Activated CD4-positive, alpha-beta T cell treated with anti-CD3 and anti-CD28 coated beads, Interleukin-2, amount 10 ng/mL, durations not matched to agents 24 days and 14 days (primary cell): ENCODE data around the gene ATP5F1D. TPM values are rescaled to one million over a fixed set of nuclear protein-coding genes. Genes with fewer than 3 reads are reported as not detected.

Source experiments
- DNase-seq: peaks from one replicate; pipeline ENCODE4 v3.0.0; 2022
- H3K27ac Mint-ChIP-seq: one replicate; pipeline ENCODE4 v1.8.0; 2022; ENCODE audit warnings: mild to moderate bottlenecking, mixed read lengths
- H3K27me3 Mint-ChIP-seq: one replicate; pipeline ENCODE4 v1.8.0; 2022; ENCODE audit warnings: mixed read lengths
- H3K36me3 Mint-ChIP-seq: one replicate; pipeline ENCODE4 v1.8.0; 2022; ENCODE audit warnings: low read depth, mild to moderate bottlenecking, mixed read lengths
- H3K4me1 Mint-ChIP-seq: one replicate; pipeline ENCODE4 v1.8.0; 2021; ENCODE audit warnings: mixed read lengths
- H3K4me3 Mint-ChIP-seq: one replicate; pipeline ENCODE4 v1.8.0; 2022; ENCODE audit warnings: mild to moderate bottlenecking, moderate library complexity, mixed read lengths
- H3K9me3 Mint-ChIP-seq: one replicate; pipeline ENCODE4 v1.8.0; 2021; ENCODE audit warnings: mixed read lengths
- intact Hi-C: fragments of 100-400 bp; cut with micrococcal nuclease; formaldehyde crosslinking; loops from one replicate; pipeline ENCODE4 v1.15.1; 2023
- total RNA-seq: library from RNA; stranded (reverse); gene quantifications from 2 replicates; pipeline ENCODE4 v1.2.3, GENCODE V29; 2022

Gene ATP5F1D
- total RNA-seq, 1 donor from 2014 or later, result 269 TPM

DNA sequence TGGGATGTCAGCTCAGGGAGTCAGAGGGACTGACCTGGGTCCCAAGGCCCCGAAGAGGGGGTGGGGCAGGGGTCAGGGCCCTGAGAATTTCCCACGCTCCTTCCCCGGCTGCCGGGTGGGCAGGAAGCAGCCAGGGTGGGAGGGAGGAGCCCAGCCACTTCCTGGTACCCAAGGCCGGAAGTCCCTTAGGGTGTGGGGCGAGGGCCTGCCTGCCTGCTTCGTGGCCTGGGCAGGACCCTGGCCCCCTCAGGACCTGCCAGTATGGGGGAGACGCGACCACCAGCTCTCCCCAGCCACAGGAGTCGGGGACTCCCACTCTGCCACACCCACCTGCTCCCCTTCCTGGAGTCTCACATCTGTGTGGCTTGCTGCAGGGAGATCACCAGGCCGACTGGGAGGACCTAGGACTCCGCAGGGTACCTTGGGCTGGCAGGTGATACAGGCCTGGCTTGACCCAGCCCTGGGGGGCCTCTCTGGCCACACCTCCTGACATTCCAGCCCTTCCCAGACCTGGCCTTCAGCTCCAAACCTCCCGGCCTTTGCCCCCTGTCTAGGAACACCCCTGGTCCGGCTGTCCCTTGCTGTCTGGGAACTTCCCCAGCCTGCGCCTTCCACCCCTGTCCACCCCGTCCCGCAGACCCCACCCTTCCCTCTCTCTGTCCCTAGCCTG lies 17.8 kb downstream of the ATP5F1D start:
- intact Hi-C loops, result loop anchor here (1.0 kb wide), 1 partner anchor 10 kb away; no protein-coding TSS in a partner anchor

DNA sequence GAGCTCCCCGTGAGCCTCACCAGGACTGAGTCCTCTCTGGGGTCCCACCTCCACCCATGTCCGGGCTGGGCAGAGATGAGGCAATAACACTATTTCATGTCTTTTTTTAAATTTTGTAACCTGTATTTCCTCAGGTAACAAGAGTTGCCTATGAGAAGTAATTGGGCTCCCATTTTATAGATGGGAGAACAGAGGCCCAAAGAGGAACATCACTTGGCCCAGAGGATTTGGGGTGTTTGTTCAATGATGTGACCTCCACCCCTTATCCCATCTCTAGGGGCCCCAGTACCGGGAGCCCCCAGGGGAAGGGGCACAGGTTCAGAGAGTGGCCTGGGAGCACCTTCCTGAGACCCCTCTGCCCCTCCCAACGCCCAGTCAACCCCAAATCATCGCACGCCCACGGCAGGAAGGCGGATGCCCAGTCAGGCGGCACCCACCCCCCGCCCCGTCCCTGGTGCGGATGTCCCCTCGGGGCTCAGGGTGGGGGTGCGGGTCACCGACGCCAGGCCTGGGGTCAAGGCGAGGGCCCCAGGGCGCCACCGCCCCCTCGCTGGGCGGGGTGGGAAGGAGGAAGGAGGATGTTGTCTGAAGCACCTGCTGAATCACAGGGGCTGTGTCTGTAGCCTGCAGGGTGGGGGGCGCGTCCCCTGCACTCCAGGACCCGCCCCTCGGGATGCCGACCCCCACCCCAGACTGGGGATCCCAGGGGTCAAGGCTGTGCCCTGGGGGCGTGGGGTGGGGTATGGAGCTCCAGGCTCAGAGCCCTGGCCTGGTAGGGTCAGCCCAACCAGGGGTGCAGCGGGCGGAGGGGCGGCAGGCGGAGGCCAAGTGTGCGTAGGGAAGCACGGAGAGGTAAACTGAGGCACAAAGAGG lies 18.6 kb downstream of the ATP5F1D start:
- Mint-ChIP-seq H3K27me3 (no peaks in the 10 kb centered on the region), H3K27ac (peak overlapping the region; percentile 95), H3K9me3 (no peaks in the 10 kb centered on the region), H3K4me3 (peak overlapping the region; percentile 91), H3K4me1 (peaks cover 38% of the 10 kb centered on the region), H3K36me3 (peaks cover 26% of the 10 kb centered on the region)
- intact Hi-C loops, result loop anchor here (1.0 kb wide), 2 partner anchors 9 to 11 kb away; partner anchors contain the start of gene CIRBP
- peak; percentile 86 for DNase-seq

More for the DNA sequence above, 17.8 kb downstream of the ATP5F1D start:
- peak; percentile 94 for DNase-seq
- H3K9me3 Mint-ChIP-seq, result no peaks in the 10 kb centered on the region
- H3K36me3 Mint-ChIP-seq, result peaks cover 34% of the 10 kb centered on the region
- H3K4me1 Mint-ChIP-seq, result peaks cover 42% of the 10 kb centered on the region
- peak overlapping the region; percentile 91 for H3K4me3 Mint-ChIP-seq
- H3K27ac Mint-ChIP-seq, result peak overlapping the region; percentile 95
- no peaks in the 10 kb centered on the region for H3K27me3 Mint-ChIP-seq

- H3K9me3 Mint-ChIP-seq, result no peaks in the 10 kb centered on the region
- H3K27me3 Mint-ChIP-seq, result no peaks in the 10 kb centered on the region
- H3K4me3 Mint-ChIP-seq, result peak overlapping the region; percentile 91
- H3K36me3 Mint-ChIP-seq, result peaks cover 20% of the 10 kb centered on the region
- intact Hi-C loops, result loop anchor here (1.0 kb wide), 1 partner anchor 8 kb away; the partner anchor contains the start of gene CIRBP
- DNase-seq, result peak; percentile 99
- H3K27ac Mint-ChIP-seq, result peak overlapping the region; percentile 92
- H3K4me1 Mint-ChIP-seq, result peaks cover 43% of the 10 kb centered on the region
Measured at GRCh38 chr19:1260749-1261537, 19.4 kb downstream of the ATP5F1D start.

DNA sequence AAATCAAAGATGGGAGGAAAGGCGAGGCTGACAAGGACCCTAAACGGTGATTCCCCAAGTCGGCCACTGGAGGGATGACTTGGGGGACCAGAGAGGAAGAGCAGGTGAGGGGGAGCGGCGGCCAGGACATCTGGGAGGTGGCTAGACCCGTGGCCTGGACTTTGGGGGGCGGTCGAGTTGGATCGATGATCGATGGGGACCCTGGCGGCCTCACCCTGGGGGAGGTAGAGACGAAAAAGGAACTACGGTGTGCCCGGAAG lies 19.9 kb downstream of the ATP5F1D start:
- Mint-ChIP-seq H3K9me3 (no peaks in the 10 kb centered on the region), H3K36me3 (peaks cover 16% of the 10 kb centered on the region), H3K27ac (peak overlapping the region; percentile 92), H3K4me3 (peak overlapping the region; percentile 91), H3K27me3 (no peaks in the 10 kb centered on the region), H3K4me1 (peaks cover 43% of the 10 kb centered on the region)
- DNase-seq, result no peak
- intact Hi-C loops, result no loop called here

DNA sequence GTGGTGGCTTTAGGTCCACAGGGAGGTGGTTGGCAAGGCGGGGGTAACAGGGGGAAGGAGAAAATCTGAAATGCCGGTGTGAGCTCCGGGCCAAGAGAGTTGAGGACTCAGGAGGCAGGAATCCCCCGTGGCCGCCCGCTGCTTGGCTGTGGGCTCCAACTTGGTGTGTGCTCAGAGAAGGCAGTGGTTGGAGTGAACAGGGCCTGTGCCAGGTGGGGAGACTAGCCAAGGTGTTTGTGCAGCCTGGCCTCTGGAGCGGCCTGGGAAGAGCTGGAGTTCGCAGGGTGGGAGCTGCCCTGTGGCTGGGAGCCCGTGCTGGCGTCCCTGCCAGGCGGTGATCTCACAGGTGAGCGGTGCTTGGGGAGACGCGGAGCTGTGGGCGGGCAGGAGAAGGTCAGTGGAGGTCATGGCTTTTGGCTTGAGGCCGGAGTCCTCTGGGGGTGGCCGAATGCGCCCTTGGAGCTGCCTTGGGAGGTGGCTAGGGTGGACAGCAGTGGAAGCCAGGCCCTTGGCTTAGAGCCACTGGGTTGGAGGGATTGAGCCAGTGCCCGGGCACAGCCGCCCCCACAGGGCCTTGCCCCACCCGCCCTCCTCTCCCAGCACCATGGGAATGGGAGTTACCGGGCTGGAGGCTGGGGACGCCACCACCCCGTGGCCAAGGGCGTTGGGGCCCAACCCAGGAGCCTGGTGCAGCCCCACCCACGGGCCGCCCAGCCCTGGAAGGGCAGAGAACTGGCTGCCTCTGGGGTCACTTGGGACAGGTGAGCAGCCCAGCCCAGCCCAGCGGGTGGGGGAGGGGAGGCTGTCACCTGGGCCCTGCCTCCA lies 20.5 kb downstream of the ATP5F1D start:
- Mint-ChIP-seq H3K4me3 (peak overlapping the region; percentile 91), H3K4me1 (peaks cover 43% of the 10 kb centered on the region), H3K27me3 (no peaks in the 10 kb centered on the region), H3K36me3 (peaks cover 15% of the 10 kb centered on the region), H3K9me3 (no peaks in the 10 kb centered on the region), H3K27ac (peak overlapping the region; percentile 92)
- DNase-seq, result peak; percentile 78
- intact Hi-C loops, result no loop called here

DNA sequence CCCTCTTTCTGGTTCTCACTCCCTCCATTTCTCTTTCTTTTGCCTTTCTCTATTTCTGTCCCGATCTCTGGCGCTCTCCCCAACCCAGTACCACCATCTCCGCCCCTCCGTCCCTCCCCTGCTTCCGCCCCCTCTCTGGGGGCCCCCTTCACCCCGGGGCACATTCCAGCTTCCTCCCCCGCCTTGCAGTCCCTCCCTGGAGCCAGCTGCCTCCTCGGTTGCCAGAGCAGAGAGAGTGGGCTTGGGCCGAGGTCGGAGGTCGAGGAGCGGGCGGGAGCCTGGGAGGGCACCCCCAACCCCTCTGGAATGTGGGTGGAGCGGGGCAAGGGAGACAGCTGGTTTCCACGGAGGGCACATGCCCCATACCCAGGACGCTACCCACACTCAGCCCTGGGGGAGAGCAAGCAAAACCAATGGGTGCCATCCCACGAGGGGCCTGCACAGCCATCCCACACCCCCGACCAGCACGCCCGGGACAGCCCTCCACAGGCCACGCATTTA lies 21.1 kb downstream of the ATP5F1D start:
- Mint-ChIP-seq H3K27ac (peak overlapping the region; percentile 37), H3K4me1 (peaks cover 43% of the 10 kb centered on the region), H3K4me3 (peak overlapping the region; percentile 46), H3K9me3 (no peaks in the 10 kb centered on the region), H3K36me3 (peaks cover 11% of the 10 kb centered on the region), H3K27me3 (no peaks in the 10 kb centered on the region)
- no peak for DNase-seq
- intact Hi-C loops, result no loop called here

GRCh38 chr19:1263188-1263587 lies 21.6 kb downstream of the ATP5F1D start:
- Mint-ChIP-seq H3K4me3 (peak overlapping the region; percentile 46), H3K9me3 (no peaks in the 10 kb centered on the region), H3K27me3 (no peaks in the 10 kb centered on the region), H3K4me1 (peaks cover 44% of the 10 kb centered on the region), H3K27ac (peak overlapping the region; percentile 58), H3K36me3 (peaks cover 7% of the 10 kb centered on the region)
- intact Hi-C loops, result no loop called here
- DNase-seq, result no peak

DNA sequence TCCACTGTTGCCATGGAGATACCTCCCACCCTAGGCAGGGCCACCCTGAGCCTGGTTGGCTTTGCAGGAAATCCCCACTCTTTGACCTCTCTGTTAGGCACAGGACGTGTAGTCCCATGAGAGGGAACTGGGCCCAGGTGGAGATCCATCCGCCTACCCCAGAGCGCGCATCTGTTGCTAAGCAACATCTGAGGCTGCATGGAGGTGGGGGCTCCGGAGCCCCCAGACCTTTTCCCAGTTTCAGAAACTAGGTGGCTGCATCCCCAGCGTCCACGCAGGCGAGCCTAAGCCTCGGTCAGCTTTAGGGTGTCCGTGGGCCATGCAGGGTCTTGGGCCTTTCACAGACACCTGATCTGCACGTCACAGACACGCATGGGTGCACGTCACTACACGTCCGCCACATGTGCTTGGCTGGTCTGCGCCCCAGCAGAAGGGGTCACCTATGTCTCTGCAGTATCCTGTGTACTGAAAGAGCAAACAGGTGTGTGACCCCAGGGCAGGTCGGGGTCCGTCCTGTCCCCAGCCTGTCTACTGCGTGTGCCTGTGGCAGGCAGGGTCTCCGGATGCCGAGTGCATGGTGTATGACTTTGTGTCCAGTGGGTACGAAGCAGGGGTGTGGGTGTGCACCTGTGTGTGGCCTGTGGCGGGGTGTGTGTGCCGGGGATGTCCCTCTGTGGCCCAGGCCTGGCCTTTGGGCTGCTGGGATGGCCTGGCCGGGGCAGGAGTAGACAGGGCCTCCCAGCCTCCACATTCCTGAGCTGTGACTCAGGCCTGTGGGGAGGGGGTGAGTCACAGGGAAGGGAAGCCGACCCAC lies 23.5 kb downstream of the ATP5F1D start:
- Mint-ChIP-seq H3K36me3 (peaks cover 3% of the 10 kb centered on the region), H3K4me1 (peaks cover 35% of the 10 kb centered on the region), H3K27me3 (no peaks in the 10 kb centered on the region), H3K27ac (peak overlapping the region; percentile 15), H3K4me3 (peak overlapping the region; percentile 63), H3K9me3 (no peaks in the 10 kb centered on the region)
- DNase-seq, result no peak
- intact Hi-C loops, result no loop called here

GRCh38 chr19:1265615-1266128 lies 24.1 kb downstream of the ATP5F1D start:
- Mint-ChIP-seq H3K27ac (peak overlapping the region; percentile 15), H3K4me1 (peaks cover 41% of the 10 kb centered on the region), H3K27me3 (no peaks in the 10 kb centered on the region), H3K4me3 (peak overlapping the region; percentile 71), H3K9me3 (no peaks in the 10 kb centered on the region), H3K36me3 (peaks cover 8% of the 10 kb centered on the region)
- intact Hi-C loops, result loop anchor here (1.0 kb wide), 1 partner anchor 21 kb away; no protein-coding TSS in a partner anchor
- DNase-seq, result peak; percentile 79

- Mint-ChIP-seq H3K27me3 (no peaks in the 10 kb centered on the region), H3K4me1 (peaks cover 46% of the 10 kb centered on the region), H3K36me3 (peaks cover 15% of the 10 kb centered on the region), H3K9me3 (no peaks in the 10 kb centered on the region), H3K27ac (peak overlapping the region; percentile 48), H3K4me3 (peak overlapping the region; percentile 71)
- peak; percentile 98 for DNase-seq
- intact Hi-C loops, result loop anchor here (1.0 kb wide), 1 partner anchor 22 kb away; no protein-coding TSS in a partner anchor
Measured at GRCh38 chr19:1266129-1266915, 24.8 kb downstream of the ATP5F1D start.

DNA sequence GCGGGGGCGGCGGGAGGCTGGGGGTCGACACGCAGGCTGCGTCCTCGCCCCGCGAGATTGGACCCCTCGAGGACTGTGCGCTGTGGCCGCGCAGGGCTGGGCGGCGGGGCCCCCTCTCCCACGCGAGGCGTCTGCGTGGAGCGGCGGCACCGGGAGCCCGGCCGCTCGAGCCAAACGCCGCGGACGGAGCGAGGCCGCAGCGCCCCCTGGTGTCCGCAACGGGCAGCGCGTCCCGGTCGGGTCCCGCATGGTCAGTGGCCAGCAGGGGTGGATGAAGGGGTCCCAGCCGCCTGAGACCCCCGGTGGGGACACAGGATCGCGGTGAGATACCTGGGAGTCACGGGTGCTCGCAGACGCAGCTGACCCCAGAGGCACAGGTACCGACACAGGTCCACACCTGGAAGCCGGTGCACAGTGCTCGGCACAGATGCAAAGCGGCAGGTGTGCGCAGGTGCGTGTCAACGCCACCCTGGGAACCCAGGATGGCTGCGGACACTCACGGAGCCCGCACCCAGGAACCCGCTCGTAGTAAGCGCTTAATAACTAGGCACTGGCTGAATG lies 25.4 kb downstream of the ATP5F1D start:
- H3K27ac Mint-ChIP-seq, result peak overlapping the region; percentile 69
- H3K4me1 Mint-ChIP-seq, result peaks cover 44% of the 10 kb centered on the region

More for the DNA sequence above, 25.4 kb downstream of the ATP5F1D start:
- Mint-ChIP-seq H3K36me3 (peaks cover 22% of the 10 kb centered on the region), H3K4me3 (peak overlapping the region; percentile 71), H3K9me3 (no peaks in the 10 kb centered on the region), H3K27me3 (no peaks in the 10 kb centered on the region)
- peak; percentile 95 for DNase-seq
- intact Hi-C loops, result loop anchor here (1.0 kb wide), 1 partner anchor 23 kb away; no protein-coding TSS in a partner anchor
